Endothelial cell of umbilical vein (primary cell): ENCODE measurements around the gene SPACA1.

Source experiments
- CTCF ChIP-seq, 2 donors: IDR thresholded peaks; 1 replicate in 1 of 2; 2 replicates in 1 of 2; pipeline ENCODE4 v1.5.1; 2011; ENCODE audit warnings: low read length in 2 of 2, mild to moderate bottlenecking in 2 of 2, moderate library complexity in 2 of 2, control low read depth in 1 of 2, inconsistent platforms in 1 of 2, low read depth in 1 of 2; ENCODE audit not compliant: insufficient read depth in 1 of 2; ENCODE audit errors: extremely low read depth in 1 of 2
- FOS ChIP-seq: IDR thresholded peaks from 2 replicates; pipeline ENCODE4 v1.6.1; 2011; ENCODE audit warnings: mild to moderate bottlenecking, low read length, moderate library complexity, borderline replicate concordance; ENCODE audit not compliant: insufficient read depth
- POLR2A ChIP-seq: IDR thresholded peaks from 2 replicates; pipeline ENCODE4 v1.6.1; 2012; ENCODE audit warnings: low read depth, mild to moderate bottlenecking, control low read depth, low read length
- POLR2AphosphoS5 ChIP-seq: IDR thresholded peaks from 2 replicates; pipeline ENCODE4 v1.6.1; 2012; ENCODE audit warnings: low read depth, mild to moderate bottlenecking, control low read depth, low read length, moderate library complexity; ENCODE audit not compliant: insufficient read depth
- TF ChIP-seq, protein P1 (sequence below): IDR thresholded peaks from 2 replicates; pipeline ENCODE4 v1.6.1; 2011; ENCODE audit not compliant: insufficient read depth, insufficient read length

GRCh38 chr6:88072462-88072861, 24.8 kb downstream of the SPACA1 start:
- TF ChIP-seq, protein P1, sequence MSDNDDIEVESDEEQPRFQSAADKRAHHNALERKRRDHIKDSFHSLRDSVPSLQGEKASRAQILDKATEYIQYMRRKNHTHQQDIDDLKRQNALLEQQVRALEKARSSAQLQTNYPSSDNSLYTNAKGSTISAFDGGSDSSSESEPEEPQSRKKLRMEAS: no peak
- TF ChIP-seq FOS: no peak
- no peak for TF ChIP-seq POLR2A
- TF ChIP-seq POLR2AphosphoS5: no peak
- TF ChIP-seq CTCF (IDR thresholded peaks at IDR 0.05; ENCODE audit: extremely low read depth in 1 of 2, insufficient read depth in 1 of 2, low read depth in 1 of 2, low read length in 2 of 2): no peak
